Measurements from ENCODE around the gene CNPY1.

DNA sequence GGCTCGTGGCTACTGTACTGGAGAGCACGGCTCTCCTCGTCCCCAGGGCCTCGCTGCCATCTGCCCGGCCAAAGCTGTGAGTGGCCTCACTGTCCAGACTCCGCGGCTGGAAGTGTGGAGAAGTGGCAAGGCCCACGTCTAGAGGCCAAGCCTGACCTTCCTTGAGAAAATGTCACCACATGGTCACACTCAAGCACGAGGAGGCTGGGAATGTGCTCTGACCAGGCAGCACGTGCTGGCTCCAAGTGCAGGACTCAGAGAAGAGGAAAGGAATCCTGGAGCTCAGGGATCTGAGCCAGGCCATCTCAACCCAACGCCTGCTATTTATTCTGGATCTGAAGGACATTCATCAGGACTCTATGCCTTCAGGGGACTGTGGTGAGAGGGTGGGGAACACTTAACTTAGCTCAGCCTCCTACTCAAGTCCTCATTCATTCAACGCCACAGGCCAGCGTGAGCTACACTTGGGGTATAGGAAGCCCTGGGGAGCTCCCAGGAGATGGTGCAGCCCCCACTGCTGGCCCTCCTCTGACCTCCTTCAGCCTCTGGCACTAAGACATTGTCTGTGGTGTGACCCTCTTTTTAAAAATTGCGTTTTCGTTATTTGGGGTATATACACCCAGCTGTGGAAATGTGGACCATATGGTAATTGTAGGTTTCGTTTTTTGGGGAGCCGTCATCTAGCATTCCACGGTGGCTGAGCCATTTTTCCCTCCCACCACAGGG, 59.4 kb downstream of the CNPY1 start:
- TF ChIP-seq REST (IDR thresholded peaks at IDR 0.05; ENCODE audit: borderline replicate concordance) = no peak
- no peak for TF ChIP-seq EZH2 (IDR thresholded peaks at IDR 0.05; ENCODE audit: borderline replicate concordance, insufficient read depth, low read length, poor library complexity, severe bottlenecking)
- TF ChIP-seq, protein P1, sequence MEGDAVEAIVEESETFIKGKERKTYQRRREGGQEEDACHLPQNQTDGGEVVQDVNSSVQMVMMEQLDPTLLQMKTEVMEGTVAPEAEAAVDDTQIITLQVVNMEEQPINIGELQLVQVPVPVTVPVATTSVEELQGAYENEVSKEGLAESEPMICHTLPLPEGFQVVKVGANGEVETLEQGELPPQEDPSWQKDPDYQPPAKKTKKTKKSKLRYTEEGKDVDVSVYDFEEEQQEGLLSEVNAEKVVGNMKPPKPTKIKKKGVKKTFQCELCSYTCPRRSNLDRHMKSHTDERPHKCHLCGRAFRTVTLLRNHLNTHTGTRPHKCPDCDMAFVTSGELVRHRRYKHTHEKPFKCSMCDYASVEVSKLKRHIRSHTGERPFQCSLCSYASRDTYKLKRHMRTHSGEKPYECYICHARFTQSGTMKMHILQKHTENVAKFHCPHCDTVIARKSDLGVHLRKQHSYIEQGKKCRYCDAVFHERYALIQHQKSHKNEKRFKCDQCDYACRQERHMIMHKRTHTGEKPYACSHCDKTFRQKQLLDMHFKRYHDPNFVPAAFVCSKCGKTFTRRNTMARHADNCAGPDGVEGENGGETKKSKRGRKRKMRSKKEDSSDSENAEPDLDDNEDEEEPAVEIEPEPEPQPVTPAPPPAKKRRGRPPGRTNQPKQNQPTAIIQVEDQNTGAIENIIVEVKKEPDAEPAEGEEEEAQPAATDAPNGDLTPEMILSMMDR (IDR thresholded peaks at IDR 0.05; ENCODE audit: poor library complexity, severe bottlenecking) = no peak
